AG10803 (cell line): ENCODE data around the gene PPP1R18.
A peak's percentile ranks its signal among the peaks of the same experiment; 100 is the strongest.

Source experiments
- DNase-seq: peaks from one replicate; pipeline ENCODE4 v3.0.0; 2010; ENCODE audit warnings: low read depth
- H3K4me3 ChIP-seq: 2 replicates; pipeline ENCODE4 v1.5.1; 2011; ENCODE audit warnings: mild to moderate bottlenecking, low read length, control low read depth
- CTCF ChIP-seq: conservative IDR thresholded peaks from 2 replicates; pipeline ENCODE4 v1.5.1; 2011; ENCODE audit warnings: mild to moderate bottlenecking, low read length, control low read depth, inconsistent platforms

The PPP1R18 gene

GRCh38 chr6:30656513-30656912 lies 29.9 kb downstream of the PPP1R18 start:
- H3K4me3 ChIP-seq: no peak overlapping the region
- TF ChIP-seq CTCF: no peak
- no peak for DNase-seq

GRCh38 chr6:30655743-30656094 lies 30.7 kb downstream of the PPP1R18 start:
- no peak for DNase-seq
- TF ChIP-seq CTCF: no peak
- no peak overlapping the region for H3K4me3 ChIP-seq

GRCh38 chr6:30654798-30655742 lies 31.4 kb downstream of the PPP1R18 start:
- DNase-seq: no peak

GRCh38 chr6:30651143-30651542 lies 35.3 kb downstream of the PPP1R18 start:
- DNase-seq: no peak
- no peak for TF ChIP-seq CTCF
- no peak overlapping the region for H3K4me3 ChIP-seq

More at GRCh38 chr6:30654798-30655742, 31.4 kb downstream of the PPP1R18 start:
- no peak overlapping the region for H3K4me3 ChIP-seq
- TF ChIP-seq CTCF: no peak

GRCh38 chr6:30647242-30648116 lies 39.0 kb downstream of the PPP1R18 start:
- H3K4me3 ChIP-seq: peak overlapping the region; percentile 84
- peak; percentile 51 for DNase-seq
- no peak for TF ChIP-seq CTCF

GRCh38 chr6:30646450-30647241 lies 39.8 kb downstream of the PPP1R18 start, which contains the start of gene C6orf136:
Gene C6orf136, plus strand, starts transcription at chr6:30647133. Its CDS starts 99 bp downstream, at chr6:30647232.
- TF ChIP-seq CTCF: no peak
- H3K4me3 ChIP-seq: peak within 1 kb of the TSS; percentile 84
- DNase-seq: peak; percentile 88
